NCI-H460 (cell line): ENCODE results near the gene TNFRSF8. TPM values are rescaled to one million over a fixed set of nuclear protein-coding genes. Genes with fewer than 3 reads are reported as not detected.

Experiments used
- DNase-seq: peaks from one replicate; pipeline ENCODE4 v3.0.0-alpha.2; 2016; ENCODE audit warnings: low read depth; ENCODE audit errors: extremely low read depth
- total RNA-seq: library from RNA; depleted of rRNA; stranded (reverse); fragments of >200 nt; shearing (Covaris generic); gene quantifications from 2 replicates; pipeline ENCODE4 v1.2.3, GENCODE V29; 2014

Gene TNFRSF8
- total RNA-seq, 1 experiment from 2014 or later: 1.8 TPM

- DNase-seq: no peak
These were observed 107.2 kb downstream of the TNFRSF8 start for GRCh38 chr1:12170263-12170671.

- no peak for DNase-seq
These were observed 108.3 kb downstream of the TNFRSF8 start for GRCh38 chr1:12171206-12172041.

- DNase-seq: no peak
These were observed 109.1 kb downstream of the TNFRSF8 start for GRCh38 chr1:12172042-12172851.

- DNase-seq: no peak
These were observed 110.0 kb downstream of the TNFRSF8 start for GRCh38 chr1:12173041-12173509.

GRCh38 chr1:12173631-12174121, 110.6 kb downstream of the TNFRSF8 start:
- no peak for DNase-seq

- no peak for DNase-seq
These were observed 112.1 kb downstream of the TNFRSF8 start for GRCh38 chr1:12174924-12175810.

- DNase-seq: no peak
These were observed 113.4 kb downstream of the TNFRSF8 start for GRCh38 chr1:12176298-12177118.

GRCh38 chr1:12177156-12177998, 114.3 kb downstream of the TNFRSF8 start:
- DNase-seq: no peak

GRCh38 chr1:12177999-12178441, 114.9 kb downstream of the TNFRSF8 start:
- no peak for DNase-seq

- DNase-seq: no peak
These were observed 115.4 kb downstream of the TNFRSF8 start for GRCh38 chr1:12178511-12178910.

- no peak for DNase-seq
These were observed 116.0 kb downstream of the TNFRSF8 start for GRCh38 chr1:12179111-12179519.

- no peak for DNase-seq
These were observed 116.6 kb downstream of the TNFRSF8 start for GRCh38 chr1:12179676-12180075.

GRCh38 chr1:12180315-12180714, 117.2 kb downstream of the TNFRSF8 start:
- no peak for DNase-seq

GRCh38 chr1:12180903-12181302, 117.8 kb downstream of the TNFRSF8 start:
- DNase-seq: no peak

GRCh38 chr1:12181568-12181967, 118.5 kb downstream of the TNFRSF8 start:
- no peak for DNase-seq

GRCh38 chr1:12182410-12182984, 119.4 kb downstream of the TNFRSF8 start:
- no peak for DNase-seq

- no peak for DNase-seq
These were observed 120.1 kb downstream of the TNFRSF8 start for GRCh38 chr1:12183095-12183794.
